Activated CD8-positive, alpha-beta memory T cell treated with anti-CD3 and anti-CD28 coated beads for 36 hours (primary cell): ENCODE results near the gene IQCB1. TPM values are rescaled to one million over a fixed set of nuclear protein-coding genes. Genes with fewer than 3 reads are reported as not detected.
"Not testable (repeated sequence)": the region's sequence is repeated elsewhere in the genome, so short reads cannot be mapped to it uniquely, and the experiment has no call there.

Experiments used
- CTCF ChIA-PET: fragments of 350-600 bp; sonication (Branson Sonifier 250); formaldehyde crosslinking; loops from one replicate; lab custom pipeline; 2021; ENCODE audit warnings: antibody characterized with exemption; lab: Charles Lee
- POLR2A ChIA-PET: fragments of 350-600 bp; sonication (Branson Sonifier 250); formaldehyde crosslinking; loops from one replicate; lab custom pipeline; 2021; ENCODE audit warnings: antibody characterized with exemption; lab: Charles Lee
- total RNA-seq, 2 experiments: library from RNA; stranded (reverse); gene quantifications; one replicate each; pipeline ENCODE4 v1.2.3, GENCODE V29; 2021

IQCB1 gene
- total RNA-seq: 10 to 100 TPM; 28.4 to 31.6 TPM

- ChIA-PET POLR2A (interaction anchor here (0.5 to 1.4 kb wide), 5 partner anchors 11 to 277 kb away, joined by 3 to 4 read pairs (median 3); no protein-coding TSS in a partner anchor), CTCF (no interaction called here)
Observed at GRCh38 chr3:121834671-121835464, at the start of gene IQCB1, which contains the start of gene EAF2. Gene IQCB1, minus strand, starts transcription at chr3:121835060. Its CDS starts 6,100 bp downstream, at chr3:121828960. Gene EAF2, plus strand, starts transcription at chr3:121835209. Its CDS starts 77 bp downstream, at chr3:121835286.

DNA sequence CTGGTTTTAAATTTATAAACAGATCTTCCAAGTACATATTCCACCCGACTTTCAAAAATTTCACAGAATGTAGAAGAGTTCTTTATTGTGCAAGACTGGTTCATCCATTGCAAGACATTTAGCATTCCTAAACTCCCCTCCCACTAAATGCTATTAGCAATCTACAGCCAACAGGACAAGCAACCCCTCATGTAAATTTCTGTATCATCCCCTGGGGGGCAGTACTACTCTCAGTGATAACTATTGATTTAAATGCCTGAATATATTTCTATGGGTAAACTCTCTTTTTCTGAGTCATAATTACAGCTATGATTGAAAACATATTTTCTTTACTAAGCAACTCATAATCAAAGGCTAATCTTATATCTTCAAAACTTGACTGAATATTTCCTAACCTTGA is 48.6 kb upstream of the IQCB1 start:
- CTCF ChIA-PET: interaction anchor here (0.6 to 0.8 kb wide), 2 partner anchors 210 to 446 kb away, joined by 3 to 4 read pairs; no protein-coding TSS in a partner anchor

DNA sequence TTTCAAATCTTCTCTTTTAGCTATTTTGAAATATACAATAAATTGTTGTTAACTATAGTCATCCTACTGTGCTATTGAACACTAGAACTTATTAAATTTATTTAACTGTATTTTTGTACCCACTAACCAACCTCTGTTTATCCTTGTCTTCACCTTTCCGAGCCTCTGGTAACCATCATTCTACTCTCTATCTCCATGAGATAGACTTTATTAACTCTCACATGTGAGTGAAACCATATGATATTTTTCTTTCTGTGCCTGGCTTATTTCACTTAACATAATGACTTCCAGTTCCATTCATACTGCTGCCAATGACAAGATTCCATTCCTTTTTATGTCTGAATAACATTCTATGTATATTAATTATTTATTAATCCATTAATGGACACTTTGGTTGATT is 43.6 kb upstream of the IQCB1 start:
- ChIA-PET CTCF (no interaction called here), POLR2A (no interaction called here)

More for the DNA sequence above, 48.6 kb upstream of the IQCB1 start:
- POLR2A ChIA-PET: interaction anchor here (0.6 kb wide), 1 partner anchor 512 kb away, joined by 3 read pairs; no protein-coding TSS in a partner anchor

GRCh38 chr3:121871430-121871829 is 36.6 kb upstream of the IQCB1 start:
- CTCF ChIA-PET: no interaction called here
- POLR2A ChIA-PET: no interaction called here

GRCh38 chr3:121870717-121871116 is 35.9 kb upstream of the IQCB1 start:
- ChIA-PET POLR2A (no interaction called here), CTCF (no interaction called here)

- CTCF ChIA-PET: no interaction called here
- POLR2A ChIA-PET: no interaction called here
Observed at GRCh38 chr3:121869736-121870135, 34.9 kb upstream of the IQCB1 start.

DNA sequence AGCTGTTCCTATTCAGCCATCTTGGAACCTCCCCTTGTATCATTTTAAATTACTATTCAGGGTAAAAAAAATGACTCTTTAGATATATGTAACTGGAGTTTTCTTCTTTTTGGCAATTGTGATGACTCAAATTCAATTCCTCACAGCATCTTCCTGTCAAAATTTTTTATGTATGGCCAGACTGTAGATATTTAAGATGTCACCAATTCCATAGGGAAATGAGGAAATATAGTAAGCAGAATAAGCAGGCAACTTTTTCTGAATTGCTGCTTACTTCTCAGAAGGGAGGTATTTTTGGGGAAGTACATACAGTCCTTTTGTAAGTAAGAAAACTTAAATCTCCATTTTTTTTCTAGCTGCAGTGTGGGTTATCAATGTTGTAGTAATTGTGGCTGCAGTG is 28.9 kb upstream of the IQCB1 start:
- CTCF ChIA-PET: no interaction called here
- POLR2A ChIA-PET: no interaction called here

GRCh38 chr3:121863247-121863646 is 28.4 kb upstream of the IQCB1 start:
- POLR2A ChIA-PET, CTCF ChIA-PET: not testable (repeated sequence)

- CTCF ChIA-PET, POLR2A ChIA-PET: not testable (repeated sequence)
Observed at GRCh38 chr3:121857778-121858177, 22.9 kb upstream of the IQCB1 start.

- POLR2A ChIA-PET: no interaction called here
- CTCF ChIA-PET: no interaction called here
Observed at GRCh38 chr3:121855555-121855954, 20.7 kb upstream of the IQCB1 start.

DNA sequence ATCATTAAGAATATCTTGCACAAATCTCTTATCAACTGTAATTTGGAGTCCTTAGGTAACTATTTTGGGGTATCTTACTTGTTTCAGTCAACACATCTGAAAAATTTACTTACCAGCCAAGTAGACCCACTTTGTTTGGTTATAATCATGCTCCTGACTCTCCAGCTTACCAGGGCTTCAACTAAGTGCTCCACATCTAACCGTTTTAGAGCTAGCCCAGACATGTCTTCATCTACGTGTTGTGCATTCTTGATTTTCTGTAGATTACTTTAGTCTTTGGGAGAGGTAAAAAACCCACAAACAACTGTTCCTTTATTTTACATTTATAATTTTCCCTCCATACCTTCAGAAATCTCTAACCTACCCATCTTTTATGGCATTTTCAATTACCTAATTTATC is 17.4 kb upstream of the IQCB1 start:
- CTCF ChIA-PET: interaction anchor here (1.2 kb wide), 1 partner anchor 22 kb away, joined by 3 read pairs; no protein-coding TSS in a partner anchor

GRCh38 chr3:121844892-121845291 is 10.0 kb upstream of the IQCB1 start:
- POLR2A ChIA-PET: no interaction called here
- CTCF ChIA-PET: no interaction called here

More for the DNA sequence above, 17.4 kb upstream of the IQCB1 start:
- POLR2A ChIA-PET: no interaction called here

DNA sequence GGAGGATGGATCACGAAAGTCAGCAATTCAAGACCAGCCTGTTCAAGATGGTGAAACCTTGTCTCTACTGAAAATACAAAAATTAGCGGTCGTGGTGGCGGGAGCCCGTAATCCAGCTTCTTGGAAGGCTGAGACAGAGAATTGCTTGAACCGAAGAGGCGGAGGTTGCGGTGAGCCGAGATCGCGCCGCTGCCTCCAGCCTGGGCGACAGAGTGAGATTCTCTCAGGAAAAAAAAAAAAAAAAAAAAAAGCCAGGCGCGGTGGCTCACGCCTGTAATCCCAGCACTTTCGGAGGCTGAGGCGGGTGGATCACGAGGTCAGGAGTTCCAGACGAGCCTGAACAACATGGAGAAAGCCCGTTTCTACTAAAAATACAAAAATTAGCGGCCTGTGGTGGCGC is 5.1 kb upstream of the IQCB1 start:
- POLR2A ChIA-PET: no interaction called here

DNA sequence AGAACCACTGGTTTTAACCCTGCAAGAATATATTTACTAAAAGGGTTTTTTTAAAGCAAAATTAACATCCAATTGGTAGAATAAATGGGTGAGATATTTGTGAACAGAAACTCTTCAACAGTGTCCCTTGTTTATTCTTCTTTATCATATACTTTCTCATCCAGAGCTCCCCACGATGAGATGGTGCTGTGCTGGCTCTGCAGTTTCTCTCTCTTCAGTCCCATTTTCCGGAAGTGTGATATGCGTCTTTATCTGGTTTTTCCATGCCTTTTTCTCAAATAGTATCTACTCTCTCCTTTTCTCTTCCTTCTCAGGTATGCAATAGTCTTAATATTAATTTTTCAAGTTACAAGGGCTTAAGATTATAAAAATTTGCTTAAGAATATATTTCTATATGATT is 1.6 kb upstream of the IQCB1 start:
- ChIA-PET POLR2A (no interaction called here), CTCF (no interaction called here)

More for the DNA sequence above, 5.1 kb upstream of the IQCB1 start:
- CTCF ChIA-PET: no interaction called here

- POLR2A ChIA-PET: no interaction called here
Observed at GRCh38 chr3:121836064-121836463, 1.2 kb upstream of the IQCB1 start.

DNA sequence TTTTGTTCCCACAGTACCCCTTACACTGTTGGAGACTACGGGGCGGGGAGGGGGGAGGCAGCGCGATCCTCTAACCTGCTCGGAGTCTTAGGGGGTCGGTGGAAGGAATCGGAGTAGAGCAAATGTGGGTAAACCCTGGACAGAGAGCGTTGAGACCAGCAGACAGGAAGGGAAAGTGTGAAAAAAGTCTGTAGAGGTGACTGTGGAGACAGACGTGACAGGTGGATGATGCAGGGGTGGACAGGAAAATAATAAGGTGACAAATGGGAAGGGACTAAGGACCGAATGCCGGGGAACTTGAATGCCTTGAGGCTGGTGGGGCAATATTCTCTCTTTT is 573 bp upstream of the IQCB1 start:
- CTCF ChIA-PET: no interaction called here
- POLR2A ChIA-PET: interaction anchor here (0.5 to 1.4 kb wide), 3 partner anchors 11 to 99 kb away, joined by 3 to 4 read pairs (median 4); no protein-coding TSS in a partner anchor

More at GRCh38 chr3:121836064-121836463, 1.2 kb upstream of the IQCB1 start:
- CTCF ChIA-PET: no interaction called here

DNA sequence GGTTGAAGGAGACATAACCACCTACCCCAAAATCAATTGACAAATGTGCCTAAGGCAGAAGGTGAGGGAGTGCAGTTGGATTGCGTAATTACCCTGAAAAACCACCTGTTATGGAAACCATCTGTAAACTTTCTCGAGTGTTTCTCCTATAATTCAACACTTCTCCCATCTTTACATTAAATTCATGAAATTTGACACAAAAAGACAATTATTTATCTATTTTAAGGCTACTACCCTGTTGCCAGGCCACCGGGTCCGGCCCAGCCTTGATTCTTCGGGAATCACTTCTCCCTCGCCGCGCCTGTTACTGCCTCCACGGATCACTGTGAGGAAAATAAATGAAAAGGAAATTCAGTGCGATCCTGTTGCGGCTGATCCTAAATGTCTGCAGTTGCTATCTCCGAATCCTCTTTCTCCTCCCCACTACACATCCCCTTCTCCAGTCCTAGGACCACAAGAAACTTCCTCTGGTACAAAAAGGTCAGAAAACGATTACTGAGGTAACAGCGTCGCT is 646 bp downstream of the IQCB1 start:
- CTCF ChIA-PET: no interaction called here

DNA sequence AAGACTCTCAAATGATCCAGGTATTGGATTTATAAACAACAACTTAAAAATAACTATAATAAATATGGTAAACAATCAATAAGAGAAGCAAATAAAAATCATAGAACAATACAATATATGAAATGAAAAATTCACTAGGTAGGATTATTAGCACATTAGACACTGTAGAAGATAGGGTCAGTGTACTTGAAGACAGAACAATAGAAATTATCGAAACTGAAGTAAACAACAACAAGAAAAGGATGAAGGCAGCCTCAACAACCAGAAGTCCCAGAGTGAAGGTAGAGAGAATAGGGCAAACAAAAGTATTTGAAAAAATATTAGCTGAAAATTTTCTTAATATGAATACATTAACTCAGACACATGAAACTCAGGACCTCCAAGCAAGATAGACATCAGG is 11.9 kb downstream of the IQCB1 start:
- ChIA-PET CTCF (no interaction called here), POLR2A (no interaction called here)

More for the DNA sequence above, 646 bp downstream of the IQCB1 start:
- POLR2A ChIA-PET: interaction anchor here (0.6 to 1.4 kb wide), 3 partner anchors 98 to 277 kb away, joined by 3 read pairs; no protein-coding TSS in a partner anchor

DNA sequence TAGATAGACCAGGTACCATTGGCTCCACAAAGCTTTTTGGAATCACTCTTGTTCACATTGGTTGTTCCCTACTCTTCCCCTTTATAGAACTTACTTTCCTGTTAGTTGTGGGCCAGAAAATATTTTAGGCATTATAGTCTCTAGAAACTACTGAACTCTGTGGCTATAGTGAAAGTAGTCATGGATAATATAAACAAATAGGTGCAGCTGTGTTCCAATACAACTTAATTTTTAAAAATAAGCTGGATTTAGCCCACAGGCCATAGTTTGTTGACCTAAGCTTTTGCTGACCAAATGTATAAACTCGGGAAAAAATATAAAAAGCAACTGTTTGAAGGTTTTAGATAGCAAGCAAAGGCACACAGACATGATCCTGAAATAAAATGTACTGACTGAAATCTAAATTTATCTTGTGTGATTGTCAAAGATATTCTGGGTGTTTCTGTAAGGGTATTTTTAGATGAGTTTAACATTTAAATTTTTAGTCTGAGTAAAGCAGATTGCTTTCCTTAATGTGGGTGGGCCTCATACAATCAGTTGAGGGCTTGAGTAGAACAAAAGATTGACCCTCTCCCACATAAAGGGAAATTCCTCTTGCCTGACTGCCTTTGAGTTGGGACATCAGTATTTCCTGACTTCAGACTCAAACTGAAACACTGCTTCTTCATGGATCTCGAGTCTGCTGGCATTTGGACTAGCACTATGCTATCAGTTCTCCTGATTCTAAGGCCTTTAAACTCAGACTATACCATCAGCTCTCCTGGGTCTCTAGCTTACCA is 13.2 kb downstream of the IQCB1 start:
- ChIA-PET CTCF (no interaction called here), POLR2A (no interaction called here)

DNA sequence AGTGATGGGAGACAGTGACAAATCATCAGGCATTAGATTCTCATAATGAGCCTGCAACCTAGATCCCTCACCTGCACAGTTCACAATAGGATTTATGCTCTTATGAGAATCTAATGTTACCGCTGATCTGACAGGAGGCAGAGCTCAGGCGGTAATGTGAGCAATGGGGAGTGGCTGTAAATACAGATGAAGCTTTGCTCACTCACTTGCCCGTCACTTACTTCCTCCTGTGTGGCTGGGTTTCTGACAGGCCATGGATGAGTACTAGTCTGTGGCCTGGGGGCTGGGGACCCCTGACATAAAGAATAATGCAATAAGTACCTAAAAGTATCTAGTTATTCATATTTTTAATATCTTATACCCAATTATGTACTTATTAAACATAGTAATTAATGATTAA is 15.6 kb downstream of the IQCB1 start:
- POLR2A ChIA-PET: no interaction called here

More for the DNA sequence above, 15.6 kb downstream of the IQCB1 start:
- CTCF ChIA-PET: no interaction called here
